GM12878 (cell line): ENCODE data around the gene SLC6A17. TPM values are rescaled to one million over a fixed set of nuclear protein-coding genes. Genes with fewer than 3 reads are reported as not detected.

Experiments
- ATF2 ChIP-seq: IDR thresholded peaks from 2 replicates; pipeline ENCODE4 v1.6.1; 2012; ENCODE audit warnings: low read length, inconsistent platforms
- CEBPZ ChIP-seq: fragments of 150-350 bp; IDR thresholded peaks from 2 replicates; pipeline ENCODE4 v1.6.1; 2016; ENCODE audit warnings: low read depth, low read length
- CHD1 ChIP-seq: IDR thresholded peaks from 2 replicates; pipeline ENCODE4 v1.6.1; 2012; ENCODE audit warnings: low read depth, low read length, improper control_type of control experiment
- NBN ChIP-seq: fragments of 450-650 bp; IDR thresholded peaks from 2 replicates; pipeline ENCODE4 v1.6.1; 2016
- NRF1 ChIP-seq: conservative IDR thresholded peaks from 2 replicates; pipeline ENCODE4 v1.6.1; 2011; ENCODE audit warnings: mild to moderate bottlenecking, low read depth, low read length, improper control_type of control experiment
- RCOR1 ChIP-seq: conservative IDR thresholded peaks from 2 replicates; pipeline ENCODE4 v1.6.1; 2012; ENCODE audit warnings: low read depth, low read length, improper control_type of control experiment
- REST ChIP-seq: IDR thresholded peaks from 2 replicates; pipeline ENCODE4 v1.6.1; 2012; ENCODE audit warnings: mild to moderate bottlenecking, low read depth, low read length
- SP1 ChIP-seq: IDR thresholded peaks from one replicate; pipeline ENCODE4 v1.6.1; 2011; ENCODE audit warnings: low read depth, low read length
- TBL1XR1 ChIP-seq: IDR thresholded peaks from 2 replicates; pipeline ENCODE4 v1.6.1; 2012; ENCODE audit warnings: low read depth, low read length, improper control_type of control experiment
- polyA plus RNA-seq, 11 experiments: library from polyadenylated mRNA; depleted of rRNA in 4 of 11; unstranded in 6 of 11; stranded (reverse) in 5 of 11; fragments of >200 nt; fragmentation: Nextera tagmentation in 4 of 11; fragmentation: Illumina TruSeq in 1 of 11; extraction: Ambion mirVana in 4 of 11; extraction: Trizol in 1 of 11; gene quantifications; 1 replicate in 1 of 11; 2 replicates in 10 of 11; pipeline versions ENCODE4 v1.2.1 to v1.2.3, GENCODE V29; 2011 to 2016; ENCODE audit warnings: inconsistent platforms in 2 of 11, missing spikeins in 2 of 11, low read depth in 1 of 11
- total RNA-seq, 4 experiments: library from RNA; depleted of rRNA in 3 of 4; stranded (reverse); fragments of >200 nt in 3 of 4; fragmentation: Illumina TruSeq in 1 of 4; extraction: Trizol in 1 of 4; gene quantifications; 2 replicates each; pipeline versions ENCODE4 v1.2.1 to v1.2.3, GENCODE V29; 2013 to 2021

SLC6A17 gene
- total and polyA plus RNA-seq, 10 of the 15 experiments (the other 5 are each of a cell fraction or from before 2014, with no cell fraction given), result not detected

- TF ChIP-seq REST, result no peak
- no peak for TF ChIP-seq CHD1
- TF ChIP-seq SP1, result no peak
- TF ChIP-seq TBL1XR1, result no peak
- TF ChIP-seq CEBPZ, result no peak
- TF ChIP-seq NRF1, result no peak
- TF ChIP-seq RCOR1, result no peak
- TF ChIP-seq NBN, result no peak
- TF ChIP-seq ATF2, result no peak
These were observed 16.9 kb upstream of the SLC6A17 start (continued) for GRCh38 chr1:110133436-110133835.
